HG03066 (cell line): ENCODE results near the gene KCNJ4.

Experiments
- ATAC-seq: cut with Tn5 transposase; IDR thresholded peaks from one replicate; pipeline ENCODE4 v1.9.1; 2021; ENCODE audit warnings: low read depth; ENCODE audit not compliant: unreplicated experiment

Gene KCNJ4

DNA sequence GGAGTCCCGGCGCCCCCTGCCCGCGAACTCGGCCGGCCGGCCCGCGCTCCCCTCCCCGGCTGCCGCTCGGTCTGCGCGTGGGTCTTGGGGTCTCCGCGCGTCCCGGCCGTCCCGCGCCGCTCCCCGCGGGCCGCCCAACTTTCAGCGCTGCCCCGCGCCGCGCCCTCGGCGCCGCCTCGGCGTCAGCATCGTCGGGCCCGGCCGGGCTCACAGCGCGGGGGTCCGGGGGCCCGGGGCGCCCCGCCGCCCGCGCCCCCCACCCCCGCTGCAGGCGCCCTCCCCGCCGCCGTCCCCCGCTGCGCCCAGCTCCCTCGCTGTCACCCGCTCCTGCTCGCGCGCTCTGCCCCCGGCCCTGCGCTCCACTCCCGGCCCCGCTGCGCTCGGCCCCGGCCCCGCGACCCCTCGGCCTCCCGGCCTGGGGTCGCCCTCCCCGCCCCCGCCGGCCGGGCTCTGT is at the start of gene KCNJ4:
Gene KCNJ4, minus strand, starts transcription at position 124 of the 454 bp plus-strand sequence. CDS start 27,067 bp downstream, outside the sequence.
- no peak for ATAC-seq

DNA sequence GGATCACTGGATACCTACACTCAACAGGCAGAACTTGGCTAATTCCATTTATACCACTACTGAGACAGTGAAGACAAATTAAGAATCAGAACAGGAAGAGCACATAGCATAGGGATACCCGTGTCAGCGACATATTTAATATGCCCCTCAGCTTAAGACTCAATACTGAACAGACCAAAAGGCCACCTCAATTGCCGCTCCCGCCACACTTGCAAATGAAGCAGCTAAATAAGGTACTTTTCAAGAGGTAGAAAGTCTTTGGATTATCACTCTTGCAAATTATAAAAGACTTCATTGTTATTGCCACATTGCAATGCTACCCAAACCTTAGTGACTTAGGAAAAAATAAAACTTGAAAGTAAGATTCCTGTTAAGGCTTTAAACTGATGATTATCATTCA is 48.0 kb upstream of the KCNJ4 start:
- ATAC-seq, result no peak

DNA sequence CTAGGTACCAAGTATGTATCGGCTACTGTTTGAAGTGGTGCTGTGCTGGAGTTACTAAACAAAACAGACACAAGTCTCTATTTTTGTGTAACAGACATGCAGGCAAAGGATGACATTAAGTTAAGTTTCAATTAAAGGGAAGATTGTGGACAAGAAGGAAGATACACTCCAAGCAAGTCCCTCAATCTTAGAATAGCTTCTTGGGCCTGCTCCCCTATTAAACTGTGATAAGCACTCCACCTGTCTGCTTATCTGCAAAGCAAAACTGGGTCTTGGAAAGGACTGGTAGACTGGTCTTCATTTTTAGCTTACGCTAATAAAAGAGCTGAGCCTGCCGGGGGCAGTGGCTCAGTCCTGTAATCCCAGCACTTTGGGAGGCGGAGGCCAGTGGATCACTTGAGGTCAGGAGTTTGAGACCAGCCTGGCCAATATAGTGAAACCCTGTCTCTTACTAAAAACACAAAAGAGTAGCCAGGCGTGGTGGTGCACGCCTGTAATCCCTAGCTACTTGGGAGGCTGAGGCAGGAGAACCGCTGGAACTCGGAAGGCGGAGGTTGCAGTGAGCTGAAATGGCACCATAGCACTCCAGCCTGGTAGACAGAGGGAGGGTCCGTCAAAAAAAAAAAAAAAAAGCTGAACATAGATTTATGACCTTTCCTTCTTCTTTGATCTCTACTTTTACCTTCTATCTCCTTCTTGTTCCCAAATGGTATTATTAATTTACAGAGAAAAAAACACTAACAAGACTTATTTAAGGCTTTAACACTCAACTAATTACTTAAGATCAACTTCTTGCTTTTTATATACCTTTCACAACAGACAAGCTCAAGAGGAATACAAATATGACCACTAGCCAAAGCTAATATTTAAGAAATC is 47.0 kb upstream of the KCNJ4 start:
- ATAC-seq, result no peak

- no peak for ATAC-seq
Observed at GRCh38 chr22:38497869-38498268, 42.9 kb upstream of the KCNJ4 start.

GRCh38 chr22:38494939-38495338 is 39.9 kb upstream of the KCNJ4 start:
- no peak for ATAC-seq

DNA sequence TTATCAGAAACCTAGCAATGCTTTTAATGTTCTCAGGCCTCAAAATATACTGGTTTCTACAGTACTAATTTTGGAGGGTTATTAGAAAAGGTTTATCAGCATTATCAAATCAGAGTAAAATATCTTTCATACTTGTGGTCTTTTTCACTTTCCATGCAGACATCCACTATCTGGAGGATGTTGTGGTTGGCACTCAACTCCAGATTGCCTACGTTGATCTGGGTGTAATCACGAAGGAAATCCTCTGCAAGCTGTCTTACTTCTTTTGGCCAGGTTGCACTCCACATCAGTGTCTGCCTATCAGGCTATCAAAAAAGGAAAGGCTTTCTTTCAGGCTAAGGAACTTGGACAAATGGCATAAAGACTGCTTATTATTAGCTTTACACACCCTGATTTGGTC is 39.5 kb upstream of the KCNJ4 start:
- no peak for ATAC-seq

- no peak for ATAC-seq
Observed at GRCh38 chr22:38491707-38492348, 36.8 kb upstream of the KCNJ4 start.

DNA sequence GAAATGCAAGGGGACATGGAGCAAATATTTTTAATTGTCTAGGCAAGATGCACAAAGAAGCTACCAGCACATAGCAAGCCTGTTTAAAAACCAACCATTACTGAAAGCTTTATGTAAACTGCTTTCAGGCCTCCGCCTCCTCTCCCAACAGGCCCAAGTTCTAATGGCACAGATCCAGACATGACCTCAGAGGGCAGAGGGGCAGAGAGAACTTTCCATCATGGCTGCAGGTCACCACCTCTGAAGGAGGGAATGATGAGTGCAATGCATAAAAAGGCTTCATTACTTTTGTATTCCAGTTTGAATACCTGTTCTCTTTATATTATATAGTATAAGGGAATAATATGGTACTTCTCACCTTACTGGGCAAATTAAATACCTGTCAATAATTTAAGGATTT is 35.9 kb upstream of the KCNJ4 start:
- ATAC-seq, result no peak

- ATAC-seq, result no peak
Observed at GRCh38 chr22:38490475-38490874, 35.5 kb upstream of the KCNJ4 start.

- no peak for ATAC-seq
Observed at GRCh38 chr22:38489561-38490145, 34.7 kb upstream of the KCNJ4 start.

- no peak for ATAC-seq
Observed at GRCh38 chr22:38489142-38489541, 34.1 kb upstream of the KCNJ4 start.

DNA sequence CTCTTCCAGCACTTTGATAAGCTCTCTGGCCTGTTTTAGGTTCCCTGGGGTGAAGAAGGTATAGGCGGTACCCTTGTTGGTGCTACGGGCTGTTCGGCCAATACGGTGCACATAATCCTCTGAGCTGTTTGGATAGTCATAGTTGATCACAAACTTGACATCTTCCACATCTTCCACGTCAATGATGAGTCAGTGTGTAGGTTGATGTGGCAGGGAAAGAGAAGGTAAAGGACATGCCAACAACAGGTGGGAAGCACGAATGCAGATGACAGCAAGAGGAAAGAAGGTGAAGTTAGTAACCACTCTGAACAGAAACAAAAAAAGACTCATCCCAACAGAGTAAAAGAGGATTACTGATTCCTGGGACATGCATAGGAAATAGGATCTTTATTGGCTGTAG is 32.9 kb upstream of the KCNJ4 start:
- ATAC-seq, result no peak

- ATAC-seq, result no peak
Observed at GRCh38 chr22:38485783-38486182, 30.8 kb upstream of the KCNJ4 start.

- ATAC-seq, result no peak
Observed at GRCh38 chr22:38484244-38484643, 29.2 kb upstream of the KCNJ4 start.

DNA sequence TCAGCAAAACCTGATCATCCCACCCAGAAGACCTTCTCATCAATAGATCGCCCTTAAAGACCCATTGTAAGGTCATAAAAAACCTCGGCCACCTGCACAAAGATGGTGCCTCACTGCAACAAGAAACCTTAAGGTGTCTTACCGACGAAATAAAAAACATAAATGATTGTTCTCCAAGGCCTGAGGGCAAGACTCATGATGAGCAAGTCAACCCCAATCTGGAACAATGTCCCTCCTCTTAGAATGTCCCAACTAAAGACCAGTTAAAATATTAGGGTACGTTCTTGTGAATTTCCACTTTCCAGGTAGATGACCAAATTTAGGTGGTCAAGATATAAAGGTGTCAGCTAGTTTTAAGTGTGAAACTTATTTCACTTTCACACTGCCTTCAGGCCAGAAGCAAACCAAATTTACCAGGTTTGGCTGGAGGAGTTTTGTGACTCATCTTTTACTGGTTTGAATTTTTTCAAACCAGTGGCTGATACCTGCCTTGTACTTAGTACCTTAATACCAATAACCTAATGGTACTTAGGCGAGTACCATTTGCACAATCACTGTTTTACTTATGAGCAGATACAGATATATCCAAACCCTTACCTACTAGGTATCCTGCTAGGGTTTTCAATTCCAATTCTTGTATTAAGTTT is 27.8 kb upstream of the KCNJ4 start:
- no peak for ATAC-seq

DNA sequence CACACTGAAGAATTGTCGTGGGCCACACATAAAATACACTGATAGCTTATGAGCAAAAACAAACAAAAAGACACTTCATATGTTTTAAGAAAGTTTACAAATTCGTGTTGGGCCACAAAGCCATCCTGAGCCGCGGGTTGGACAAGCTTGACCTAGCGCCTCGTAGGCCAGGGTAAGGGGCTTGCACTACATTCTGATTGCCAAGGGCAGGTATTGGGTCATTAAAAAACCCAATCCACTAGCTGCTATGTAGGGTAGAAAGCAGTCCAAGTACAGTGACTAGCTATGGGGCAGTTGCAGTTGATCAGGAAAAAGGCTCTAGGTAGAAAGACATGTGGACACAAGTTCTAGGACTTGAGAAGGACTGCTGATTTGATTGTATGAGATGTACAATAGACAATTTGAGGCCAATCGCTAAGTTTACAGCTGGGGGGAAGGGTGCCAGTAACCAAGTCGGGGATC is 26.9 kb upstream of the KCNJ4 start:
- no peak for ATAC-seq

GRCh38 chr22:38481162-38481870 is 26.3 kb upstream of the KCNJ4 start:
- ATAC-seq, result no peak

- ATAC-seq, result no peak
Observed at GRCh38 chr22:38479096-38479837, 24.3 kb upstream of the KCNJ4 start.

- ATAC-seq, result no peak
Observed at GRCh38 chr22:38477585-38477984, 22.6 kb upstream of the KCNJ4 start.
